ENCODE data around the gene PALM.

- TF ChIP-seq TAF1 (IDR thresholded peaks at IDR 0.05; ENCODE audit: borderline replicate concordance, insufficient read depth, low read length), result no peak
- no peak for TF ChIP-seq POLR2AphosphoS5 (IDR thresholded peaks at IDR 0.05; ENCODE audit: low read depth, low read length)
- TF ChIP-seq, protein P1, sequence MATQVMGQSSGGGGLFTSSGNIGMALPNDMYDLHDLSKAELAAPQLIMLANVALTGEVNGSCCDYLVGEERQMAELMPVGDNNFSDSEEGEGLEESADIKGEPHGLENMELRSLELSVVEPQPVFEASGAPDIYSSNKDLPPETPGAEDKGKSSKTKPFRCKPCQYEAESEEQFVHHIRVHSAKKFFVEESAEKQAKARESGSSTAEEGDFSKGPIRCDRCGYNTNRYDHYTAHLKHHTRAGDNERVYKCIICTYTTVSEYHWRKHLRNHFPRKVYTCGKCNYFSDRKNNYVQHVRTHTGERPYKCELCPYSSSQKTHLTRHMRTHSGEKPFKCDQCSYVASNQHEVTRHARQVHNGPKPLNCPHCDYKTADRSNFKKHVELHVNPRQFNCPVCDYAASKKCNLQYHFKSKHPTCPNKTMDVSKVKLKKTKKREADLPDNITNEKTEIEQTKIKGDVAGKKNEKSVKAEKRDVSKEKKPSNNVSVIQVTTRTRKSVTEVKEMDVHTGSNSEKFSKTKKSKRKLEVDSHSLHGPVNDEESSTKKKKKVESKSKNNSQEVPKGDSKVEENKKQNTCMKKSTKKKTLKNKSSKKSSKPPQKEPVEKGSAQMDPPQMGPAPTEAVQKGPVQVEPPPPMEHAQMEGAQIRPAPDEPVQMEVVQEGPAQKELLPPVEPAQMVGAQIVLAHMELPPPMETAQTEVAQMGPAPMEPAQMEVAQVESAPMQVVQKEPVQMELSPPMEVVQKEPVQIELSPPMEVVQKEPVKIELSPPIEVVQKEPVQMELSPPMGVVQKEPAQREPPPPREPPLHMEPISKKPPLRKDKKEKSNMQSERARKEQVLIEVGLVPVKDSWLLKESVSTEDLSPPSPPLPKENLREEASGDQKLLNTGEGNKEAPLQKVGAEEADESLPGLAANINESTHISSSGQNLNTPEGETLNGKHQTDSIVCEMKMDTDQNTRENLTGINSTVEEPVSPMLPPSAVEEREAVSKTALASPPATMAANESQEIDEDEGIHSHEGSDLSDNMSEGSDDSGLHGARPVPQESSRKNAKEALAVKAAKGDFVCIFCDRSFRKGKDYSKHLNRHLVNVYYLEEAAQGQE (IDR thresholded peaks at IDR 0.05; ENCODE audit: insufficient read depth in 1 of 2, low read depth in 2 of 2, low read length in 2 of 2), result no peak
- no peak for TF ChIP-seq SIN3A (IDR thresholded peaks at IDR 0.05; ENCODE audit: borderline replicate concordance, insufficient read depth, low read length)
These were observed 79.9 kb downstream of the PALM start for GRCh38 chr19:788686-788982.

Measured in PFSK-1 (cell line).